ENCODE measurements around the gene ACVR2B. TPM values are rescaled to one million over a fixed set of nuclear protein-coding genes. Genes with fewer than 3 reads are reported as not detected.

Gene ACVR2B
- total RNA-seq, 1 experiment from 2014 or later: 18.3 TPM

DNA sequence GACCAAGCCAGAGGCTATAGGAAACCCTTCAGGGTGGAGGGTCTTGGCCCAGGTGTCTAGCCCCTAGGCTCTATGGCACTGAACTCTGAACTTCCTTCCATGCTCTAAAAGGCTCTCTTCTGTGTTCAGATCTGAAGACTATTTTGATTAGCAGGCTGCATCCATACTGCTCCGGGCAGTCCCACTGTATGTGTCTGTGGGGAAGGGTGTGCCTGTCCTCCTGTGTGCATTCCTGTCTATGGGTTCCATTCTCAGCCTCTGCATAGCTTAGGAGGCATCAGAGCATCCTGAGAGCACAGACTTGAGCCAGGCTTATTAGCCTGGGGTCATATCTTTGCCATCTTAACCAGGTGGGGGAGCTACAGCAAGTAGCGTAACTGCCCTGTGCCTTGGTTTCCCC is 80.5 kb downstream of the ACVR2B start:
- ATAC-seq: no peak
- DNase-seq (ENCODE audit: low read depth, low spot score): no peak
- Histone ChIP-seq H3K79me2 (ENCODE audit: insufficient read depth, low read length) (peaks cover 4% of the 10 kb centered on the region; the same call in 1 of the 2 replicates), H3K36me3 (ENCODE audit: control insufficient read depth in 1 of 2, insufficient read depth in 2 of 2, low read length in 2 of 2) (no peaks in the 10 kb centered on the region), H3K9me3 (ENCODE audit: control insufficient read depth in 1 of 2, insufficient read depth in 1 of 2, low read depth in 1 of 2, low read length in 2 of 2) (no peaks in the 10 kb centered on the region), H3K4me3 (replicated peaks in 1 of 2; ENCODE audit: low read depth in 1 of 2, low read length in 2 of 2) (no peak overlapping the region), H3K9ac (ENCODE audit: low read length) (no peak overlapping the region), H3K4me2 (ENCODE audit: low read length) (no peak overlapping the region), H3K27ac (ENCODE audit: low read depth, low read length) (no peak overlapping the region), H3K27me3 (ENCODE audit: insufficient read depth, low read length) (no peaks in the 10 kb centered on the region), H3K4me1 (ENCODE audit: control insufficient read depth in 1 of 2, insufficient read depth in 2 of 2, low read length in 2 of 2) (no peaks in the 10 kb centered on the region), H3K9me2 (ENCODE audit: insufficient read depth) (no peaks in the 10 kb centered on the region), H4K20me1 (ENCODE audit: insufficient read depth) (no peaks in the 10 kb centered on the region), H2AFZ (ENCODE audit: low read depth, low read length, poor library complexity, severe bottlenecking) (no peak overlapping the region)
- ChIA-PET RAD21 (ENCODE audit: low non-redundant PET in 1 of 2, low total read pairs in 2 of 2, uncharacterized antibody in 2 of 2, unreplicated experiment in 2 of 2) (no interaction called here), CTCF (interaction anchor here (1.5 kb wide), 1 partner anchor 13 kb away, joined by 4 read pairs; no protein-coding TSS in a partner anchor), POLR2A (no interaction called here)
- intact Hi-C loops (cut with micrococcal nuclease): no loop called here
- no TSS peak for BruUV-seq (replicated peaks)
- TF ChIP-seq SP1 (IDR thresholded peaks at IDR 0.05; ENCODE audit: low read depth) (no peak), CTCF (IDR thresholded peaks at IDR 0.05 in 2 of 3, conservative IDR thresholded peaks at IDR 0.05 in 1 of 3; ENCODE audit: borderline replicate concordance in 1 of 3, insufficient read depth in 1 of 3, low read depth in 2 of 3, low read length in 2 of 3) (no peak)
- TF ChIP-seq, protein P1, sequence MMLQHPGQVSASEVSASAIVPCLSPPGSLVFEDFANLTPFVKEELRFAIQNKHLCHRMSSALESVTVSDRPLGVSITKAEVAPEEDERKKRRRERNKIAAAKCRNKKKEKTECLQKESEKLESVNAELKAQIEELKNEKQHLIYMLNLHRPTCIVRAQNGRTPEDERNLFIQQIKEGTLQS (IDR thresholded peaks at IDR 0.05): no peak

DNA sequence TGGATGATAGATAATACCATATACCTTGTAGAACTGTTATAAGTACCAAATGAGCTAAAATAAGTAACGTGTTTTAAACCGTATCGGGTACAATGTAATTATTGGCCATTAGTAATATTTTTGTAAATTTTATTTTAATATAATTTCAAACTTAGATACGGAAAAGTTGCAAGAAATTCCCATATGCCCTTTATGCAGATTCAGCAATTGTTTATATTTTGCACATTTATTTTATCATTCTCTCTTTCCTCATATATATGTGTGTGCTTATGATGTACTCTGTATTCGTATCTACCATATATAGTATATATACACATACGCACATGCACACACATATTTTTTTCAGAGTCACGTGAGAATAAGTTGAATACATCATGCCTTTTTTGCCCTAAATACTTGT is 80.9 kb downstream of the ACVR2B start:
- Histone ChIP-seq H3K4me2 (ENCODE audit: low read length) (no peak overlapping the region), H3K27me3 (ENCODE audit: insufficient read depth, low read length) (no peaks in the 10 kb centered on the region), H3K9me2 (ENCODE audit: insufficient read depth) (no peaks in the 10 kb centered on the region), H2AFZ (ENCODE audit: low read depth, low read length, poor library complexity, severe bottlenecking) (no peak overlapping the region), H3K27ac (ENCODE audit: low read depth, low read length) (no peak overlapping the region), H4K20me1 (ENCODE audit: insufficient read depth) (no peaks in the 10 kb centered on the region), H3K79me2 (ENCODE audit: insufficient read depth, low read length) (peaks cover 4% of the 10 kb centered on the region; the same call in 1 of the 2 replicates), H3K36me3 (ENCODE audit: control insufficient read depth in 1 of 2, insufficient read depth in 2 of 2, low read length in 2 of 2) (no peaks in the 10 kb centered on the region), H3K9ac (ENCODE audit: low read length) (no peak overlapping the region), H3K4me1 (ENCODE audit: control insufficient read depth in 1 of 2, insufficient read depth in 2 of 2, low read length in 2 of 2) (no peaks in the 10 kb centered on the region), H3K9me3 (ENCODE audit: control insufficient read depth in 1 of 2, insufficient read depth in 1 of 2, low read depth in 1 of 2, low read length in 2 of 2) (no peaks in the 10 kb centered on the region), H3K4me3 (replicated peaks in 1 of 2; ENCODE audit: low read depth in 1 of 2, low read length in 2 of 2) (no peak overlapping the region)
- CTCF ChIA-PET: interaction anchor here (1.5 kb wide), 1 partner anchor 14 kb away, joined by 4 read pairs; no protein-coding TSS in a partner anchor
- RAD21 ChIA-PET (ENCODE audit: low non-redundant PET in 1 of 2, low total read pairs in 2 of 2, uncharacterized antibody in 2 of 2, unreplicated experiment in 2 of 2): no interaction called here
- intact Hi-C loops (cut with micrococcal nuclease): no loop called here
- BruUV-seq (replicated peaks): no TSS peak
- POLR2A ChIA-PET: no interaction called here
- no peak for DNase-seq (ENCODE audit: low read depth, low spot score)
- no peak for ATAC-seq
- TF ChIP-seq EZH2phosphoT487 (IDR thresholded peaks at IDR 0.05; ENCODE audit: borderline replicate concordance): no peak
- TF ChIP-seq ZBTB33 (IDR thresholded peaks at IDR 0.05; ENCODE audit: extremely low read depth, insufficient replicate concordance, low read length): no peak
- no peak for TF ChIP-seq ELF1 (IDR thresholded peaks at IDR 0.05; ENCODE audit: borderline replicate concordance, low read depth)
- TF ChIP-seq TCF7L2 (IDR thresholded peaks at IDR 0.05; ENCODE audit: borderline replicate concordance, extremely low read depth, insufficient read depth, insufficient read length): no peak
- no peak for TF ChIP-seq ZNF274 (IDR thresholded peaks at IDR 0.05; ENCODE audit: low read depth, low read length)
- TF ChIP-seq POLR2A (IDR thresholded peaks at IDR 0.05; ENCODE audit: borderline replicate concordance, extremely low read depth, insufficient read depth, insufficient read length): no peak
- TF ChIP-seq YY1 (IDR thresholded peaks at IDR 0.05; ENCODE audit: extremely low read depth, insufficient replicate concordance, low read depth, low read length): no peak
- TF ChIP-seq REST (IDR thresholded peaks at IDR 0.05; ENCODE audit: low read depth): no peak
- no peak for TF ChIP-seq JUND (IDR thresholded peaks at IDR 0.05)
